CD8-positive, alpha-beta memory T cell (primary cell): ENCODE results near the gene NPSR1. TPM values are rescaled to one million over a fixed set of nuclear protein-coding genes. Genes with fewer than 3 reads are reported as not detected.

Experiments
- CTCF ChIA-PET: fragments of 350-600 bp; sonication (Branson Sonifier 250); formaldehyde crosslinking; loops from one replicate; lab custom pipeline; 2021; ENCODE audit warnings: antibody characterized with exemption; lab: Charles Lee
- POLR2A ChIA-PET: fragments of 350-600 bp; sonication (Branson Sonifier 250); formaldehyde crosslinking; loops from one replicate; lab custom pipeline; 2021; ENCODE audit warnings: antibody characterized with exemption; lab: Charles Lee
- DNase-seq, 5 donors: peaks; one replicate each; pipeline versions ENCODE4 v3.0.0 to v3.0.0-alpha.2; 2020 to 2022; ENCODE audit warnings: mixed read lengths in 1 of 5
- H3K27ac ChIP-seq: one replicate; pipeline ENCODE4 v1.7.0; 2013; ENCODE audit warnings: low read depth, mild to moderate bottlenecking, low read length, moderate library complexity
- H3K27me3 ChIP-seq: 2 replicates; pipeline ENCODE4 v1.7.0; 2013; ENCODE audit warnings: low read length, mild to moderate bottlenecking; ENCODE audit not compliant: insufficient read depth, poor library complexity, severe bottlenecking
- H3K36me3 ChIP-seq: 2 replicates; pipeline ENCODE4 v1.7.0; 2013; ENCODE audit warnings: mild to moderate bottlenecking, low read length, moderate library complexity; ENCODE audit not compliant: insufficient read depth
- H3K4me1 ChIP-seq: 2 replicates; pipeline ENCODE4 v1.7.0; 2013; ENCODE audit warnings: mild to moderate bottlenecking, low read length, moderate library complexity; ENCODE audit not compliant: insufficient read depth
- H3K4me3 ChIP-seq: 2 replicates; pipeline ENCODE4 v1.7.0; 2013; ENCODE audit warnings: mild to moderate bottlenecking, low read length
- H3K9me3 ChIP-seq: 2 replicates; pipeline ENCODE4 v1.7.0; 2013; ENCODE audit warnings: mild to moderate bottlenecking, low read length
- H3K27ac Mint-ChIP-seq, 8 donors: one replicate each; pipeline ENCODE4 v1.8.0; 2020 to 2021; ENCODE audit warnings: mixed read lengths in 8 of 8, mild to moderate bottlenecking in 6 of 8, inconsistent platforms in 3 of 8, moderate library complexity in 3 of 8
- H3K27me3 Mint-ChIP-seq, 2 donors: one replicate each; pipeline ENCODE4 v1.8.0; 2020 to 2021; ENCODE audit warnings: mixed read lengths in 2 of 2, mild to moderate bottlenecking in 1 of 2, moderate library complexity in 1 of 2
- H3K36me3 Mint-ChIP-seq, 3 donors: one replicate each; pipeline ENCODE4 v1.8.0; 2020 to 2021; ENCODE audit warnings: mixed read lengths in 3 of 3, inconsistent platforms in 1 of 3, mild to moderate bottlenecking in 1 of 3
- H3K4me1 Mint-ChIP-seq, 3 donors: one replicate each; pipeline ENCODE4 v1.8.0; 2020 to 2021; ENCODE audit warnings: mixed read lengths in 3 of 3, inconsistent platforms in 1 of 3, mild to moderate bottlenecking in 1 of 3
- H3K4me3 Mint-ChIP-seq, 7 donors: one replicate each; pipeline ENCODE4 v1.8.0; 2020 to 2021; ENCODE audit warnings: mixed read lengths in 7 of 7, mild to moderate bottlenecking in 6 of 7, moderate library complexity in 4 of 7, inconsistent platforms in 2 of 7
- H3K9me3 Mint-ChIP-seq, 5 donors: one replicate each; pipeline ENCODE4 v1.8.0; 2020 to 2022; ENCODE audit warnings: mixed read lengths in 5 of 5, mild to moderate bottlenecking in 3 of 5, moderate library complexity in 2 of 5, inconsistent platforms in 1 of 5
- polyA plus RNA-seq: library from polyadenylated mRNA; unstranded; fragments of 300-500 nt; fragmentation: Illumina TruSeq; gene quantifications from one replicate; pipeline ENCODE4 v1.2.3, GENCODE V29; 2021
- total RNA-seq, 2 experiments: library from RNA; stranded (reverse); gene quantifications; one replicate each; pipeline ENCODE4 v1.2.3, GENCODE V29; 2021

NPSR1 gene
- total and polyA plus RNA-seq, 3 experiments from 2014 or later = not detected

DNA sequence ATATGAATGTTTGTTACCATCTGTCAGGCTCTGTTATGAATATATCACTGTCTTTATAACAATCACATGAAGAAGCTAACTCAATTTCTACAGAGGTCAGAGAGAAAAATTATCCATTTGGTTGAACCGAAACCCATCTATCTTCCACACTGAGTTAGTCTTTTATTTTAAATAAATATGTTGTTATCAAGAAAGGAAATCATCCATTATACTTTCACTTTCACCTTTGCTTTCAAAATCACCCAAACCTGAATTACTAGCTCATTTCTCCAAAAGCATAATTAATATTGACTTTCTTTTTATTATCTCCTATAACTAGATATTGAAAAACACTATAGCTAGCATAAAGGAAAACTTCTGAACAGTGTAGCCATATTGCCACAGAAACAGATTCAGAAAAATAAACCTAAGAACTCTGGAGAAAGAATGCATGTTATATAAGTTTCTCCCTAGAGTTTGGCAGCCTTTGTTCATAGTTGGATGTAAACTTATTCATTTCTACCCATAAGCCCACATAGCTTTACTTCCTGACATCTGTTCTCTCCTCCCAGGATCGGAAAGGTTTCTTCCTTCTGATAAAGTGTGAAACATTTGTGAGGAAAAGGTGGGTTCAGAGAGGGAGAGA lies 66.0 kb downstream of the NPSR1 start:
- Histone ChIP-seq H3K27ac (no peak overlapping the region), H3K36me3 (no peaks in the 10 kb centered on the region), H3K4me1 (peaks cover 9% of the 10 kb centered on the region), H3K27me3 (no peaks in the 10 kb centered on the region), H3K9me3 (no peaks in the 10 kb centered on the region), H3K4me3 (no peak overlapping the region)
- H3K4me3 Mint-ChIP-seq = peak overlapping the region in 6 of 7 donors; percentile 32 to 72 (median 60)
- CTCF ChIA-PET = interaction anchor here (1.5 kb wide), 1 partner anchor 11 kb away, joined by 4 read pairs; no protein-coding TSS in a partner anchor
- peak overlapping the region in 5 of 8 donors; percentile 4 to 70 (median 55) for H3K27ac Mint-ChIP-seq
- peaks cover 21 to 36% (median 33%) of the 10 kb centered on the region in 3 donors for H3K4me1 Mint-ChIP-seq
- POLR2A ChIA-PET = no interaction called here
- no peaks in the 10 kb centered on the region for H3K27me3 Mint-ChIP-seq
- no peaks in the 10 kb centered on the region for H3K36me3 Mint-ChIP-seq
- no peaks in the 10 kb centered on the region for H3K9me3 Mint-ChIP-seq
- DNase-seq = no peak

DNA sequence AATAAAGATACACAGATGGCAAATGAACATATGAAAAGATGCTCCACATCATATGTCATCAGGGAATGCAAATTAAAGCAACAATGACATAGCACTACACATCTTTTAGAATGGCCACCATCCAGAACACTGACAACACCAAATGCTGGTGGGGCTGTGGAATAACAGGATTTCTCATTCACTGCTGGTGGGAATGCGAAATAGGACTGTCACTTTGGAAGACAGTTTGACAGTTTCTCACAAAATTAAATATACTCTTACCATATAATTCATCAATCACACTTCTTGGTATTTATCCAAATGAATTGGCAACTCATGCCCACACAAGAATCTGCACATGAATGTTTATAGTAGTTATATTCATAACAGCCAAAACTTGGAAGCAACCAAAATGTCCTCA lies 68.2 kb downstream of the NPSR1 start:
- ChIA-PET CTCF (no interaction called here), POLR2A (no interaction called here)
- DNase-seq = no peak
- H3K9me3 ChIP-seq = no peaks in the 10 kb centered on the region
- no peak overlapping the region for H3K4me3 Mint-ChIP-seq
- no peak overlapping the region for H3K27ac Mint-ChIP-seq
- H3K36me3 Mint-ChIP-seq = no peaks in the 10 kb centered on the region
- no peak overlapping the region for H3K27ac ChIP-seq
- H3K4me3 ChIP-seq = no peak overlapping the region
- peaks cover 7% of the 10 kb centered on the region for H3K4me1 ChIP-seq
- no peaks in the 10 kb centered on the region for H3K27me3 Mint-ChIP-seq
- no peaks in the 10 kb centered on the region for H3K27me3 ChIP-seq
- H3K4me1 Mint-ChIP-seq = peaks cover 18 to 32% (median 28%) of the 10 kb centered on the region in 3 donors
- H3K36me3 ChIP-seq = no peaks in the 10 kb centered on the region
- no peaks in the 10 kb centered on the region for H3K9me3 Mint-ChIP-seq

DNA sequence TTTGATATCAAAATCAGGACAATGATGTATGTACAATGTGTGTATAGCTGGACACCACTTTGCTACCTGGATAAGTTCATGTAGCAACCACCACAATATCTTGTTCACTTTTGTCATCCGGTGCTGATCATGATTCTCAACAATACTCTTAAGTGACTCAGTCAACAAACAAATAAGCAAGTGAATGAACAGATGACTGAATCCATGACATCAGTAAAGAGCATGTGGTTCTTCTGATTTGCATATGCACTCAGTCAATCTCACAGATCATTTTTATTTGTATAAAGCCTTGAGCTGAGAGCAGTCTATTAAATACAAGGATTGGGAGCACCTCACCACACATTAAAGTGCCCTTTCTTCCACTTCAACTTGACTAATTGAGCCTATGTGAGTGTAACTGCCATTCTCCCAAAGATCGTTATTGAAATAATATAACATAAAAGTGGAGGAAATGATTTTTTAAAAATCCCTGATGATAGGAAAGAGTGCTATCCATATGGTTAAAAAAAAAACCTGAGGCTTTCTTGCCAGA lies 69.5 kb downstream of the NPSR1 start:
- POLR2A ChIA-PET = no interaction called here
- no peaks in the 10 kb centered on the region for H3K9me3 Mint-ChIP-seq
- Histone ChIP-seq H3K36me3 (no peaks in the 10 kb centered on the region), H3K27me3 (no peaks in the 10 kb centered on the region), H3K27ac (no peak overlapping the region), H3K9me3 (no peaks in the 10 kb centered on the region), H3K4me3 (no peak overlapping the region), H3K4me1 (peaks cover 7% of the 10 kb centered on the region)
- CTCF ChIA-PET = no interaction called here
- peaks cover 0 to 2% of the 10 kb centered on the region in 2 donors for H3K27me3 Mint-ChIP-seq
- no peak for DNase-seq
- H3K4me1 Mint-ChIP-seq = peaks cover 15 to 28% (median 24%) of the 10 kb centered on the region in 3 donors
- H3K27ac Mint-ChIP-seq = no peak overlapping the region
- H3K36me3 Mint-ChIP-seq = no peaks in the 10 kb centered on the region
- no peak overlapping the region for H3K4me3 Mint-ChIP-seq

DNA sequence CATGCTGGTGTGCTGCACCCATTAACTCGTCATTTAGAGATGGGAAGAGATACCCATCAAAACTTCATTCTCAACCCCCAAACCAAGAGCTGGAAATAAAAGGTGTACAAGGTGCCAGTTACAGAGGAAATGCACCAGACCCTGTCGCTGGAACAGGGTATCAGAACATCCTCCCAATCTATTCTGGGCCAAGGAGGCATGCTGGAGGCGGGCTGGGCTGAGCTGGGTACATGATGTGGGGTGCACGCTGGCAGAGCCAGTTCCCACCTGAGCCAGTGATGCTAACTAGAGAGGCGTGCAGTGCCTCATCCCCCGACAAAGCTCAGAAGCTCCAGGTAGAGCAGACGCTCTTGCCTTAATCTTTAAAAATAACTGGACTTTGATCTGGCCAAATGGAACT lies 70.1 kb downstream of the NPSR1 start:
- no peak for DNase-seq
- Mint-ChIP-seq H3K4me1 (peaks cover 14 to 22% (median 19%) of the 10 kb centered on the region in 3 donors), H3K27me3 (peaks cover 0 to 2% of the 10 kb centered on the region in 2 donors), H3K9me3 (no peaks in the 10 kb centered on the region), H3K36me3 (no peaks in the 10 kb centered on the region), H3K4me3 (no peak overlapping the region), H3K27ac (no peak overlapping the region)
- Histone ChIP-seq H3K27ac (no peak overlapping the region), H3K4me3 (no peak overlapping the region), H3K27me3 (no peaks in the 10 kb centered on the region), H3K9me3 (no peaks in the 10 kb centered on the region), H3K36me3 (no peaks in the 10 kb centered on the region), H3K4me1 (peaks cover 7% of the 10 kb centered on the region)
- ChIA-PET POLR2A (no interaction called here), CTCF (no interaction called here)

DNA sequence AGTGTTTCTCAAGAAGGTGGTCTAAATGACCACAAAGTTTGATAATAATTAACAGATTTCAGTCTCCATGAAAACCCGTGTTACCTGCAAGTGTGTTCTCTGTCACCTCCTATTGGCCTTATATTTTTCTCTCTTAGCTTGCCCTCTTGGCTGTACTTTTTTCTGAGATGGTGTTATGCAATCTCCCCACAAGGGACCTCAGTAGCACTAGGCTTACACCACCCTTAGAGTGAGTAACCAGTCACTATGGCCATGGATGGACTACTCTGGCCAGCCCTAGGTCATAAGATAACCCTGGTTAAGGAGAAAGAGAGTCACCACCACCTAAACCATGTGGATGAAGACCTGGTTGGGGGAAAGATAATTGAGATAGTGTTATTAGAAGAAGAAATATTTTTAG lies 76.8 kb downstream of the NPSR1 start:
- H3K27ac Mint-ChIP-seq = no peak overlapping the region
- POLR2A ChIA-PET = no interaction called here
- CTCF ChIA-PET = no interaction called here
- no peaks in the 10 kb centered on the region for H3K4me1 Mint-ChIP-seq
- peaks cover 0 to 2% of the 10 kb centered on the region in 2 donors for H3K27me3 Mint-ChIP-seq
- no peaks in the 10 kb centered on the region for H3K4me1 ChIP-seq
- no peaks in the 10 kb centered on the region for H3K9me3 ChIP-seq
- DNase-seq = no peak
- no peak overlapping the region for H3K4me3 ChIP-seq
- no peak overlapping the region for H3K27ac ChIP-seq
- H3K9me3 Mint-ChIP-seq = no peaks in the 10 kb centered on the region
- no peaks in the 10 kb centered on the region for H3K36me3 Mint-ChIP-seq
- H3K4me3 Mint-ChIP-seq = no peak overlapping the region
- no peaks in the 10 kb centered on the region for H3K36me3 ChIP-seq
- no peaks in the 10 kb centered on the region for H3K27me3 ChIP-seq

DNA sequence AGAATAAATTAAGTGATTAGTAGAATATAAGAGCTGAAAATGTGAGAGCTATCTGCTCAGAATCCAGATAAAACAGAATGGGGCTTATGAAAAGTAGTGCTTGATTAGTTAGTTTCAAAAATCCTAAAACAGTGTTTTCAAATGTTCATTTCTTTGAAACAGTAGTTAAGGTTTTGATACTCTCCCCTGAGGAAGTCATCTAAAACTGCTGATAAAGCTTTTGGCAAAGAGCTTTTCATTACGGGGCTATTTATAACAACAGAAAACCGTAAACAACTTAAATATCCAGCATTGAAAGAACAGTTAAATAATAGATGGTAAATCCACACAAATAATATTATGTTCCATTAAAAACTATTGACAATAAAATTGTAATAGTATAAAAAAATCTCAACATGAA lies 77.5 kb downstream of the NPSR1 start:
- Mint-ChIP-seq H3K9me3 (no peaks in the 10 kb centered on the region), H3K4me3 (no peak overlapping the region), H3K27me3 (peaks cover 0 to 2% of the 10 kb centered on the region in 2 donors), H3K27ac (no peak overlapping the region), H3K4me1 (no peaks in the 10 kb centered on the region), H3K36me3 (no peaks in the 10 kb centered on the region)
- DNase-seq = no peak
- Histone ChIP-seq H3K9me3 (no peaks in the 10 kb centered on the region), H3K4me3 (no peak overlapping the region), H3K36me3 (no peaks in the 10 kb centered on the region), H3K4me1 (no peaks in the 10 kb centered on the region), H3K27ac (no peak overlapping the region), H3K27me3 (no peaks in the 10 kb centered on the region)
- ChIA-PET POLR2A (no interaction called here), CTCF (no interaction called here)

DNA sequence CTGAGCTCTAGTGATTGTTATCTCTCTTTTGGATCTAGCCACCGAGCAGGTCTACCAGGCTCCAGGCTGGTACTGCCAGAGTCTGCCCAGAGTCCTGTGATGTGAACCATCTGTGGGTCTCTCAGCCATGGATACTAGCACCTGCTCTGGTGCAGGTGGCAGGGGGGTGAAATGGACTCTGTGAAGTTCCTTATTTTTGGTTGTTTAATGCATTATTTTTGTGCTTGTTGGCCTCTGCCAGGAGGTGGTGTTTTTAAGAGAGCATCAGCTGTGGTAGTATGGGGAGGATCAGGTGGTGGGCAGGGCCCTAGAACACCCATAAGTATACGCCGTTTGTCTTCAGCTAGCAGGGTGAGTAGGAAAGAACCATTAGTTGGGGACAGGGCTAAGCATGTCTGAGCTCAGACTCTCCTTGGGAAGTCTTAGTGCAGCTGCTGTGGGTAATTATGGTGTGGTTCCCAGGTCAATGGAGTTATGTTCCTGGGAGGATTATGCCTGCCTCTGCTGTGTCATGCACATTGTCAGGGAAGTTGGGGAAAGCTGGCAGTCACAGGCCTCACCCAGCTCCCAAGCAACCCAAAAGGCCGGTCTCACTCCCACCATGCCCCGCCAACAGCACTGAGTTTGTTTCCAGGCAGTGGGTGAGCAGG lies 81.8 kb downstream of the NPSR1 start:
- Histone ChIP-seq H3K36me3 (no peaks in the 10 kb centered on the region), H3K27ac (no peak overlapping the region), H3K27me3 (no peaks in the 10 kb centered on the region), H3K4me3 (no peak overlapping the region), H3K4me1 (no peaks in the 10 kb centered on the region), H3K9me3 (no peaks in the 10 kb centered on the region)
- no peak for DNase-seq
- Mint-ChIP-seq H3K27ac (no peak overlapping the region), H3K4me1 (no peaks in the 10 kb centered on the region), H3K4me3 (no peak overlapping the region), H3K9me3 (peaks cover 0 to 8% (median 0%) of the 10 kb centered on the region in 5 donors), H3K27me3 (peaks cover 0 to 23% of the 10 kb centered on the region in 2 donors), H3K36me3 (no peaks in the 10 kb centered on the region)
- ChIA-PET POLR2A (no interaction called here), CTCF (no interaction called here)

DNA sequence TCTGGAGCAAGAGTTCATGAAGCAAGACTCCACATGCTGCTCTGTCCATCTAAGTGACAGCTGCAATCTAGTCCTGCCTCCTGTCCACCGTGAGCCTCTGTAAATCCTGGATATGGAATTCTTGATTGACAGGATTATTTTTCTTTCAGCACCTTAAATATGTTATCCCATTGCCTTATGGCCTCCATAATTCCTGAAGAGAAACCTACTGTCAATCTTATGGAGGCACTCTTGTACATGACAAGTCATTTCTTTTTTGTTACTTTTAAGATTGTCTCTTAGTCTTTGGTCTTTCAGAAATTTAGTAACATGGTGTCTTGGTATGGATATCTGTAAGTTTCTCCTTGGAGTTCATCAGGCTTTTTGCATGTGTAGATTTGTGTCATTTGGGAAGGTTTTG lies 82.8 kb downstream of the NPSR1 start:
- Mint-ChIP-seq H3K4me3 (no peak overlapping the region), H3K27me3 (peaks cover 0 to 27% of the 10 kb centered on the region in 2 donors), H3K4me1 (no peaks in the 10 kb centered on the region), H3K9me3 (peaks cover 0 to 8% (median 0%) of the 10 kb centered on the region in 5 donors), H3K36me3 (no peaks in the 10 kb centered on the region), H3K27ac (no peak overlapping the region)
- Histone ChIP-seq H3K4me1 (no peaks in the 10 kb centered on the region), H3K4me3 (no peak overlapping the region), H3K36me3 (no peaks in the 10 kb centered on the region), H3K9me3 (no peaks in the 10 kb centered on the region), H3K27ac (no peak overlapping the region), H3K27me3 (no peaks in the 10 kb centered on the region)
- ChIA-PET CTCF (no interaction called here), POLR2A (no interaction called here)
- no peak for DNase-seq
